DMS79 (cell line): ENCODE results near the gene NAP1L1.

Experiments
- DNase-seq: peaks from one replicate; lab custom pipeline; 2025; lab: John Stamatoyannopoulos, UW

The NAP1L1 gene

GRCh38 chr12:76037130-76038103, 47.1 kb downstream of the NAP1L1 start:
- DNase-seq = peak; percentile 24

- no peak for DNase-seq
Observed at GRCh38 chr12:76035045-76035444, 49.4 kb downstream of the NAP1L1 start.

GRCh38 chr12:76033081-76034011, 51.1 kb downstream of the NAP1L1 start:
- DNase-seq = no peak

- DNase-seq = no peak
Observed at GRCh38 chr12:76032043-76032981, 52.2 kb downstream of the NAP1L1 start.

GRCh38 chr12:76031414-76032042, 53.0 kb downstream of the NAP1L1 start, which contains the start of gene PHLDA1:
Gene PHLDA1 (minus strand): TSS chr12:76031776.
- peak; percentile 55 for DNase-seq

GRCh38 chr12:76031081-76031413, 53.4 kb downstream of the NAP1L1 start:
- no peak for DNase-seq

- no peak for DNase-seq
Observed at GRCh38 chr12:76030341-76031080, 54.0 kb downstream of the NAP1L1 start.

GRCh38 chr12:76029982-76030340, 54.5 kb downstream of the NAP1L1 start:
- no peak for DNase-seq

- DNase-seq = no peak
Observed at GRCh38 chr12:76028571-76029277, 55.8 kb downstream of the NAP1L1 start.

- DNase-seq = no peak
Observed at GRCh38 chr12:76026643-76027063, 57.8 kb downstream of the NAP1L1 start.

GRCh38 chr12:76025601-76026575, 58.6 kb downstream of the NAP1L1 start:
- DNase-seq = no peak

- DNase-seq = no peak
Observed at GRCh38 chr12:76024942-76025600, 59.4 kb downstream of the NAP1L1 start.

- no peak for DNase-seq
Observed at GRCh38 chr12:76024102-76024781, 60.2 kb downstream of the NAP1L1 start.

- DNase-seq = no peak
Observed at GRCh38 chr12:76023069-76023690, 61.3 kb downstream of the NAP1L1 start.

- no peak for DNase-seq
Observed at GRCh38 chr12:76022506-76022905, 62.0 kb downstream of the NAP1L1 start.

- no peak for DNase-seq
Observed at GRCh38 chr12:76020731-76021672, 63.5 kb downstream of the NAP1L1 start.
